Measurements from ENCODE around the gene PPP1R7. TPM values are rescaled to one million over a fixed set of nuclear protein-coding genes. Genes with fewer than 3 reads are reported as not detected.

The PPP1R7 gene
- total RNA-seq, 1 experiment from 2014 or later: 80.2 TPM

GRCh38 chr2:241207641-241208040, 57.4 kb downstream of the PPP1R7 start:
- DNase-seq: no peak
- Histone ChIP-seq H3K36me3 (no peaks in the 10 kb centered on the region), H3K9me3 (no peaks in the 10 kb centered on the region), H3K4me3 (no peak overlapping the region), H3K27me3 (no peaks in the 10 kb centered on the region)

GRCh38 chr2:241208058-241208457, 57.8 kb downstream of the PPP1R7 start:
- H3K36me3 ChIP-seq: no peaks in the 10 kb centered on the region
- H3K27me3 ChIP-seq: no peaks in the 10 kb centered on the region
- H3K9me3 ChIP-seq: no peaks in the 10 kb centered on the region
- DNase-seq: no peak
- no peak overlapping the region for H3K4me3 ChIP-seq

GRCh38 chr2:241209271-241209670, 59.0 kb downstream of the PPP1R7 start:
- Histone ChIP-seq H3K9me3 (no peaks in the 10 kb centered on the region), H3K36me3 (no peaks in the 10 kb centered on the region), H3K27me3 (no peaks in the 10 kb centered on the region), H3K4me3 (no peak overlapping the region)
- no peak for DNase-seq

- no peak overlapping the region for H3K4me3 ChIP-seq
- no peaks in the 10 kb centered on the region for H3K27me3 ChIP-seq
- H3K36me3 ChIP-seq: no peaks in the 10 kb centered on the region
- H3K9me3 ChIP-seq: no peaks in the 10 kb centered on the region
- no peak for DNase-seq
These were observed 61.0 kb downstream of the PPP1R7 start for GRCh38 chr2:241211276-241211675.

GRCh38 chr2:241213041-241213440, 62.8 kb downstream of the PPP1R7 start:
- Histone ChIP-seq H3K36me3 (no peaks in the 10 kb centered on the region), H3K4me3 (no peak overlapping the region), H3K27me3 (no peaks in the 10 kb centered on the region), H3K9me3 (no peaks in the 10 kb centered on the region)
- DNase-seq: no peak

GRCh38 chr2:241213567-241213966, 63.3 kb downstream of the PPP1R7 start:
- H3K27me3 ChIP-seq: no peaks in the 10 kb centered on the region
- H3K9me3 ChIP-seq: no peaks in the 10 kb centered on the region
- H3K4me3 ChIP-seq: no peak overlapping the region
- DNase-seq: no peak
- no peaks in the 10 kb centered on the region for H3K36me3 ChIP-seq

- Histone ChIP-seq H3K36me3 (no peaks in the 10 kb centered on the region), H3K27me3 (no peaks in the 10 kb centered on the region), H3K4me3 (no peak overlapping the region), H3K9me3 (no peaks in the 10 kb centered on the region)
- no peak for DNase-seq
These were observed 63.9 kb downstream of the PPP1R7 start for GRCh38 chr2:241214209-241214608.

- Histone ChIP-seq H3K9me3 (no peaks in the 10 kb centered on the region), H3K36me3 (no peaks in the 10 kb centered on the region)
These were observed 64.5 kb downstream of the PPP1R7 start for GRCh38 chr2:241214766-241215165.

GRCh38 chr2:241215421-241215820, 65.2 kb downstream of the PPP1R7 start:
- no peak for DNase-seq
- Histone ChIP-seq H3K4me3 (no peak overlapping the region), H3K27me3 (no peaks in the 10 kb centered on the region), H3K9me3 (no peaks in the 10 kb centered on the region), H3K36me3 (no peaks in the 10 kb centered on the region)

More at GRCh38 chr2:241214766-241215165, 64.5 kb downstream of the PPP1R7 start:
- Histone ChIP-seq H3K4me3 (no peak overlapping the region), H3K27me3 (no peaks in the 10 kb centered on the region)
- DNase-seq: no peak

- no peak for DNase-seq
- H3K27me3 ChIP-seq: no peaks in the 10 kb centered on the region
- H3K4me3 ChIP-seq: no peak overlapping the region
- no peaks in the 10 kb centered on the region for H3K9me3 ChIP-seq
- H3K36me3 ChIP-seq: no peaks in the 10 kb centered on the region
These were observed 66.0 kb downstream of the PPP1R7 start for GRCh38 chr2:241216211-241216761.

- Histone ChIP-seq H3K9me3 (no peaks in the 10 kb centered on the region), H3K36me3 (no peaks in the 10 kb centered on the region), H3K4me3 (peak overlapping the region; percentile 25), H3K27me3 (no peaks in the 10 kb centered on the region)
- DNase-seq: peak; percentile 62
These were observed 67.2 kb downstream of the PPP1R7 start for GRCh38 chr2:241217320-241218031.

GRCh38 chr2:241218131-241219029, 68.1 kb downstream of the PPP1R7 start:
- H3K36me3 ChIP-seq: no peaks in the 10 kb centered on the region
- no peaks in the 10 kb centered on the region for H3K27me3 ChIP-seq
- H3K4me3 ChIP-seq: peak overlapping the region; percentile 50
- peak; percentile 58 for DNase-seq
- no peaks in the 10 kb centered on the region for H3K9me3 ChIP-seq

GRCh38 chr2:241219030-241219382, 68.7 kb downstream of the PPP1R7 start:
- no peak for DNase-seq
- H3K36me3 ChIP-seq: no peaks in the 10 kb centered on the region
- H3K9me3 ChIP-seq: no peaks in the 10 kb centered on the region
- no peaks in the 10 kb centered on the region for H3K27me3 ChIP-seq
- peak overlapping the region; percentile 50 for H3K4me3 ChIP-seq

GRCh38 chr2:241219856-241220356, 69.6 kb downstream of the PPP1R7 start:
- no peak for DNase-seq
- Histone ChIP-seq H3K36me3 (no peaks in the 10 kb centered on the region; the same call in 1 of the 2 replicates), H3K27me3 (no peaks in the 10 kb centered on the region), H3K4me3 (no peak overlapping the region), H3K9me3 (no peaks in the 10 kb centered on the region)

GRCh38 chr2:241223211-241224017, 73.1 kb downstream of the PPP1R7 start:
- Histone ChIP-seq H3K27me3 (no peaks in the 10 kb centered on the region), H3K36me3 (peaks cover 22% of the 10 kb centered on the region), H3K4me3 (no peak overlapping the region), H3K9me3 (no peaks in the 10 kb centered on the region)
- DNase-seq: no peak

GRCh38 chr2:241224018-241224850, 74.0 kb downstream of the PPP1R7 start:
- Histone ChIP-seq H3K4me3 (no peak overlapping the region), H3K36me3 (peaks cover 28% of the 10 kb centered on the region), H3K27me3 (no peaks in the 10 kb centered on the region), H3K9me3 (no peaks in the 10 kb centered on the region)
- peak; percentile 18 for DNase-seq
